Tibial nerve (tissue), 3 donors: ENCODE results near the gene L3MBTL3.

Source experiments
- CTCF ChIP-seq, 5 experiments: fragments of 200-600 bp in 3 of 5; fragments of 450-650 bp in 2 of 5; sonication (generic) in 3 of 5; IDR thresholded peaks; one replicate each; pipeline ENCODE4 v1.5.1; 2016 to 2019; ENCODE audit warnings: antibody characterized with exemption in 5 of 5, mild to moderate bottlenecking in 3 of 5, moderate library complexity in 2 of 5
- POLR2A ChIP-seq, 2 donors: fragments of 450-650 bp; IDR thresholded peaks; one replicate each; pipeline ENCODE4 v1.6.1; 2017; ENCODE audit warnings: antibody characterized with exemption in 2 of 2, mild to moderate bottlenecking in 2 of 2, moderate library complexity in 2 of 2

- TF ChIP-seq CTCF (IDR thresholded peaks at IDR 0.05) (no peak), POLR2A (IDR thresholded peaks at IDR 0.05) (no peak)
Observed at GRCh38 chr6:130158548-130158947, 140.2 kb downstream of the L3MBTL3 start.
